SK-MEL-5 (cell line): Measurements from ENCODE around the gene LGMN. TPM values are rescaled to one million over a fixed set of nuclear protein-coding genes. Genes with fewer than 3 reads are reported as not detected.
"Not testable (repeated sequence)": the region's sequence is repeated elsewhere in the genome, so short reads cannot be mapped to it uniquely, and the experiment has no call there.

Experiments
- DNase-seq: peaks from one replicate; pipeline ENCODE4 v3.0.0-alpha.2; 2016; ENCODE audit warnings: low read depth, low spot score
- in situ Hi-C: cut with HindIII; loops from 2 replicates; pipeline ENCODE4 v1.10.0; 2016; ENCODE audit warnings: low sequenced_read_pairs, high pct_unique_total_duplicates, low pct_unique_long_range_greater_than_20kb
- total RNA-seq: library from RNA; depleted of rRNA; stranded (reverse); fragments of >200 nt; shearing (Covaris generic); gene quantifications from 2 replicates; pipeline ENCODE4 v1.2.3, GENCODE V29; 2014

Gene LGMN
- total RNA-seq, 1 experiment from 2014 or later: 105 TPM

DNA sequence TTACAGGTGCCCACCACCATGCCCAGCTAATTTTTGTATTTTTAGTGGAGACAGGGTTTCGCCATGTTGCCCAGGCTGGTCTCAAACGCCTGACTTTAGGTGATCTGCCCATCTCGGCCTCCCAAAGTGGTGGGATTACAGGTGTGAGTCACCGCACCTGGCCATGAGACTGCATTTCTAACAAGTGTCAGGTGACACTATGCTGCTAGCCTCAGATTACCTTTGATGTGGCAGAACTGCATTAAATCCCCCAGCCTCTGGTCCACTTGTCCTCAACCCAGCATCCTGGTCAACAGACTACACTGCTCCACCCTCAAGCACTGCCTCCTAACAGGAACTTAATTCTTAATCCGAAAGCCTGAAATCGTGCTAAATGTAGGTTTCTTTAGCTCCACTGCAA lies 13.1 kb downstream of the LGMN start:
- in situ Hi-C loops: no loop called here
- DNase-seq: no peak

DNA sequence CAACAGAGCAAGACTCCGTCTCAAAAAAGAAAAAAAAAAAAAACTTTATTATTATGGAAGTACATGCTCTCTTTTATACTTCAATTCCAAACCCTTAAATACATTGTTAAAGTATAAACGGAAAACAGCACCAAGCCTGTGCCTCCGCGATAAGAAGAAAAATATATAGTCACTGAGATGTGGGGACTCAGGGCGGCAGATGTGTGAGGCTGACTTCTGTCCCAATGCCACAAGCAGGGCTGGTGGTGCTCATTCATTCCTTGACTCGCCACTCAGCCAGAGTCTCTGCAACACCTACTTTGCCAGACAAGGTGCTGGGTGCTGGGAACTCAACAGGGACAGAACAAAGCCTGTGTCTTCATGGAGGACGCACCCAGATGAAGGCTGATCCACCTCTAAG lies 13.8 kb downstream of the LGMN start:
- in situ Hi-C loops: no loop called here
- no peak for DNase-seq

DNA sequence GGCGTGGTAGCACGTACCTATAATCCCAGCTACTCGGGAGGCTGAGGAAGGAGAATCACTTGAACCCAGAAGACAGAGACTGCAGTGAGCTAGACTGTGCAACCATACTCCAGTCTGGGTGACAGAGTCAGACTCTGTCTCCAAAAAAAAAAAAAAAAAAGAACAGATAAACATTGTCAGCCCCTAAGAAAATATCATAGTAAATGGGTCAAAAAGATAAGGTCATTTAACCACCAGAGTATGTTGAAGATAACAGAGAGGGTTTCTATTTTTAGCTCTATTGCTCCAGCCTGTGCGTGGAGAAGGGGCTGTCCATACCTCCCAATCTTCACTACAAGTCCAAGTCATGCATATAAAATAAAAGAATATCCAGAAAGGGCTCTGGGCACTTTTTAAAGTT lies 15.4 kb downstream of the LGMN start:
- DNase-seq: no peak
- in situ Hi-C loops: no loop called here

DNA sequence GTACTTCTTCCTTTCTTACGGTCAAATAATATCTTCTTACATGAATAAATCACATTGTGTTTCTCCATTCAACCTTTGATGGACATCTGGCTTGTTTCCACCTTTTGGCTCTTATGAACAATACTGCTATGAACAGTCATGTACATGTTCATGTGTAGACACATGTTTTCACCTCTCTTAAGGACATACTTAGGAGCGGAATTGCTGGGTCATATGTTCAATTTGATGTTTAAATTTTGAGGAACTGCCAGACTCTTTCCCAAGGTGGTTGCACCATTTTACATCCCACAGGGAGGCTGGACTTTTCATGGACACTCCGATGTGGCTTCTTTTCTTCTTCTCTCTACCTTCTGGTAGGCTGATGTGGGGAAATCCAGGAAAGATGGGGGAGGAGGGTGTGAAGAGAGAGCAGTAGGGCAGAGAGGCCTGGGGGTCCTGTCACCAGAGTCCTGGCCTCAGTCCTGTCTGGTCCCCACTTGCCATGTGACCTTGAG lies 16.8 kb downstream of the LGMN start:
- in situ Hi-C loops: no loop called here
- DNase-seq: no peak

DNA sequence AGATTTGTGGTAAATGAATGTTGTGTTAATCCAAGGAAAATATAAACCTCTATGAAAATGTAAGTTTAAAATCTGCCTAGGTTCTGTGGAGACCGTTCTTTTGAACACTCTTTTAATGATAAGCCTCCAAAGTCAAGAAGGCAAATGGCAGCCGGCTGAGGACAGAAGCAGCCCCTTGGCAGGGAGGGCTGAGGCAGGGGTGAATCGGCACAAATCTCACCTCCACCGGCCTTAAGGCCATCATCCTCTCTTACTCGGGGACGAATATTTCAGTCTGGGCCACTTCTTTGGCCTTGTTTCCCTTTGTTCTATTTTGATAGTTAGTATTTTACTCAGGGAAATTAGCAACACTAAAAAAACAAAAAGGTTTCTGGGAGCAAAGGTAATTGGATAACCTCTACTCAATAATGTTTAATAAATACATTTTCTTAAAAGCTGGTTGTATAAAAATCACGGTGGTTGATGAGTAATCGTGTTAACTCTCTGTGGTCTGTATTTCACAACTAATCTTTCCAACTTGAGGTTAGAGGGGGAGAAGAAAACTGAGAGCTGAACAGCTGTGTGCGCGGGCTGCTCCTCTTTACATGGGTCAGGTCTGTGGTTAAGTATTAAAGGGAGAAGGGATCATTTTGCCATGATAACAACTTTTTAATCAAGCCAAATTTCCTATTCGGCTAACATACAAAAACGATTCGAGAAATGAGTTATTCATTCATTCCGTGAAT lies 18.6 kb downstream of the LGMN start:
- DNase-seq: no peak
- in situ Hi-C loops: no loop called here

DNA sequence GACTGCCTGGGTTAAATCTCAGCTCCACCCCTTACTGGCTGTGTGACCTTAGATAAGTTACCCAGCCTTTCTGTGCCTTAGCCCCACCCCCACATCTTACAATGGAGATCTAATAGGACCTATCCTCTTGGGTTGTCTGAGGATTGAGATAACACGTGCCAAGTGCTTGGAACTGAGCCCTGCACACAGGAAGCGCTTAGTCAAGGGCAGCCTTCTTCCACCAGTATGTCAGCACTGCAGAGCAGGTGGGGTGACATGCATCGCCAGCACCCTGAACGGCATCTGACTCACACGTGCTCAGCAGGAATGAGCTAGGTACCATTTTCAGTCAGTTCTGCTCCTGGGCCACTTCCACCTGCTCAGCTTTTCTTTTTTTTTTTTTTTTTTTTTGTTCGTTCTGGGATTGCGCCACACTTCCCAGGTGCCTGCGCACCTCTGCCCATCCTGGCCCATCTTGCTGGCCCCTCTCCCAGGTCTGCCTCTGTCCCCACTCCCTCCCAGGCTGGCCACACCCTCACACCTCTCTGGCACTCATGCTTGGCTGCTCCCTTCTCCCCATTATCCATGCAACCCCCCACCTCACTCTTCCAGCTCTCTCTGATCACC lies 19.6 kb downstream of the LGMN start:
- no peak for DNase-seq
- in situ Hi-C loops: no loop called here

DNA sequence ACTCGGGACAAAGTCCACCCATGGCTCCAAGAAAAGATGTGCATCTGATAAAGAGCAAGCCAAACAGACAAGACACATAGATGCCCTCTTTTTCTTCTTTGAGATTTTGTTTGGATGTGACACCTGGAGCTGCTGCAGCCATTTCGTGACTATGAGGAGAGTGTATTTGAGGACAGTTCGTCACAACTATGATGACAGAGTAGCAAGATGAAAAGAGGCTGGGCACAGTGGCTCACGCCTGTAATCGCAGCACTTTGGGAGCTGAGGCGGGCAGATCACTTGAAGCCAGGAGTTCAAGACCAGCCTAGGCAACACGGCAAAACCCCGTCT lies 21.5 kb downstream of the LGMN start:
- in situ Hi-C loops: no loop called here

DNA sequence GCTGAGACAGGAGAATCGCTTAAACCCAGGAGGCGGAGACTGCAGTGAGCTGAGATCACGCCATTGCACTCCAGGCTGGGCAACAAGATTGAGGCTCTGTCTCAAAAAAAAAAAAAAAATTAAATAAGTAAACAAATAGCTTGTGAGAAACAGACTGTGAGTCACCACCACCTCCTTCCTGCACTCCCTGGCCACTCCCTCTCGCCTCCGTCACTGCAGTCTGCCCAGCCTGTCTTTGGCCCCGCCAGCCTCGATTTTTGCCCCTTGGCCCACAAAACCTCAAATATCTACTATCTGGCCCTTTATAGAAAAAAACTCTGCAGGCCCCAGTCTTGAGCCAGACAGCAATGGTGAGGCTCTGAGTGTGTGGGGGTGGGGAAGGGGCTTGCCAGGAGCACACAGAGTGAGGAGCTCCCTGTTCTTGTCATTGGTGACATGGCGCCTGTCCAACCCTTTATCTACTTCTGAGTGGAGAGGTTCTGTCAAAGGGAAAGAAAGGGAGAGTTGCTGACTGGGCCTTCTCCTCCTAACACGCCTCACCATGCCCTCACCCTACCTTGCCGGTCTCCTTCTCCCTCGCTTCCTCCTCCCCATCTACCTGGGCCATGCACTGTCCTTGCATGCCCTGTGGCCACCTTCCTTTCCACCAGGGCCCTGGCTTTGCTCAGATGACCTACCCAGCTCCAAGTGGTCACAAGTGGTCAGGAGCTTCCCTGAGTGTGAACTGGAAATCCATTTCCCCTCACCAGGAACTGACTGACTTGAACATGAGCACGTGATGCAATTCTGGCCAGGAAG lies 22.1 kb downstream of the LGMN start:
- DNase-seq: peak; percentile 28
- in situ Hi-C loops: no loop called here

More for the DNA sequence above, 21.5 kb downstream of the LGMN start:
- no peak for DNase-seq

DNA sequence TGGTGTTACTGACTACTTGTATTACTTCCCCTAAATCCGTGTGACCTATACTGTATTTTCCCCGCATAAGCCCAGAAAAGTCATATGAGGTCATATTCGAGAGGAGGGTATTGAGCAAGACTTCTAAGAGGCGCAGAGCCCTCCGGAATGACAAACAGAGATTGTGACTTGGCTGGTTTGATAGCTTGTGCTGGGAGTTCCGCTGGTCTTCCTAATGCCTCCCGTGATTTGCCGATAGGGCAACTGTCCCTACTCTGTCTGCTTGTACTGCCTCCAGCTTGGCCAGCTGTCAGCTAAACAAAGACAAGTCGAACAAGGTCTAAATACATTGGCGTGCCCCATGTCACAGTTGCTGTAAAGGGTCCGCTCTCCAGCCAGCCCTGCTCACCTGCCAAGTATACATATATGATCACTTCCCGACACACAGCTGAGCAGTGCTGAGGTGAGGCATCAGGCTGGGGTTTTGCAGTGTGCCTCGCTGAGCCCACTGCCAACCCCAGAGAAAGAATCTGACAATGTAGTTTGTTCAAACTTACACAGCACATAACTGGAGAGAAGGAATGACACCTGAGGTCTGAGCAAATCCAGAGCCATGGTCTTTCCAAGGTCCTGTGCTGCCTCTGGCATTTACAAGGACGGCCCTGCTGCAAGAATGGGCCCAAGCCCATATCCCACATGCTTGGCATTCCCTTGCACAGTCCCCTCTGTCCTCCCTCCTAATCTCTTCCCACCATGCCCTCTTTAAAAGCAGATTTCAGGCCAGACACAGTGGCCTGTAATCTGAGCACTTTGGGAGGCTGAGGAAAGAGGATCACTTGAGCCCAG lies 23.7 kb downstream of the LGMN start:
- in situ Hi-C loops: no loop called here
- no peak for DNase-seq

DNA sequence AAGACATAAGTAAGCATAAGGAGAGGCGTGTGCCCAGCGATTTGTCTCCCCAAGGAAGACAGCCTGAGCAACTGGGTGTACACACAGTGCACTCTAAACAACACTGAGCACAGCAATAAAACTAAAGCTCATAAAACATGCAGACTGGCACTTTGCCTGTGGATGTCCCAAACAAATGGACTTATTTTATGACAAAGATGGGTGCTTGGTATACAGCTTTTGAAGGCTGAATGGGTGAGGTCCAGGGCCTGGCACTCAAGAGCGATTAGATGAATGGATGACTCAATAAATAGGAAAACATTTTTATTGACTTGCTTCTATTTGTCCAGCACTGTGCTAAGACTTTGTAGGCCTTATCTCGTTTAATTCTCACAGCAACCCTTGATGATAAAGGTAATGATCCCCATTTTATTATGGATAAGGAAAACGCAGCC lies 28.5 kb downstream of the LGMN start:
- DNase-seq: no peak
- in situ Hi-C loops: no loop called here

DNA sequence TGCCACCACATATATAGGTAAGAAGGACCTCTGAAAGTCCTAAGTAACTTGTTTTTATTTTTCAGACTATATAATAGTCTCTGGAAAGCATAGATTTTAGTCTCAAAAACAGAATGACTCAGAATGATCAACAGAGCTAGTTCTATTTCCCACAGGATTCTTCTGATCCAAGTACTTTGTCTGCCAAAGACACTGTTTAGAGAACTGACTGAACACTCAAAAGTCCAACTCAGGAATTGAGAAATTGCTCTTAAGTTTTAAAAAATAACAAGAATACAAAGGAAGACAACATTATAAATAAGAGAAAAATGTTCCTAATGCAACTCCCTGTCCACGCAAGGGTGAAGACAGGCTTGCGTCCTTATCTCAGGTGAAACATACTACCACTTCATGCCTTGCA lies 29.0 kb downstream of the LGMN start:
- no peak for DNase-seq
- in situ Hi-C loops: no loop called here

DNA sequence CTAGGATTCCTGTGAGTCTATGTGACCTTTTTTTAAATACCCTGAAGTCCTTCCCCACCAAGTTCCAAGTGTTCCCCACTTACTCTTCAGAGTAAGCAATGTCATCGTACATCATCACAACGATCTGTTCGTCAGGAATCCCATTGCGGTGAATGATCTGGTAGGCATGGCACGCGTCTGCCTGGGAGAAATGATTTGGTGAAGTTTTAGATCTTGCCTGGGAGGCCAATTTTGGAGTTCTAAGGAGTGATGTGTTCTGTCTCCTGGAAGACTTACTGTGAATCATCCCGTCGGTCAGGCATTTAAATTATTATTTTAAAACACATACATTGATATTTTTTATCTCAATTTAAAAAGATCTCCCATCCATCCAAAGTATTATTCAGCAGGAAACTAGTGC lies 29.8 kb downstream of the LGMN start:
- in situ Hi-C loops: no loop called here
- no peak for DNase-seq

DNA sequence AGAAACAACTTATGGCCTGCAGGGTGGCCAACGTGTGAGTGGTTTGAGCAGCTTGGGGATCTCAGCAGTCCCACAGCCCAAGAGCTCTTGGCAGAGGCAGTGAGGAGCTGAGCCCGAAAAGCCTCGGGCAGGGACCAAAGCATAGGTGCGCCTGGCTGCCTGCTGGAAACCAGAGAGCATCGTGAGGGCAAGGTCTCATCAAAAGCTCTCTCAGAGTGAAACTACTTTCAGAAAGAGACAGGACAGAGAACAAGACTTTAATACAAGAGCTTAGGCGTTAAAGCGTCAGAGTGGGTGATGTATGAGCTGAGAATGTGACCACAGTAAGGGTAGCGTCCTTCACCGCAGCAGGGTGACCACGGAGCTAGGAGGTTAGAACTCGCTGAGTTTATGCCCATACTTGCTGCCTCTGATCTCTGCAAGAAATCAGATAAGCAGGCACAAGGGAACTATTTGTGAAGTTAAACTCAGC lies 30.8 kb downstream of the LGMN start:
- no peak for DNase-seq
- in situ Hi-C loops: no loop called here

DNA sequence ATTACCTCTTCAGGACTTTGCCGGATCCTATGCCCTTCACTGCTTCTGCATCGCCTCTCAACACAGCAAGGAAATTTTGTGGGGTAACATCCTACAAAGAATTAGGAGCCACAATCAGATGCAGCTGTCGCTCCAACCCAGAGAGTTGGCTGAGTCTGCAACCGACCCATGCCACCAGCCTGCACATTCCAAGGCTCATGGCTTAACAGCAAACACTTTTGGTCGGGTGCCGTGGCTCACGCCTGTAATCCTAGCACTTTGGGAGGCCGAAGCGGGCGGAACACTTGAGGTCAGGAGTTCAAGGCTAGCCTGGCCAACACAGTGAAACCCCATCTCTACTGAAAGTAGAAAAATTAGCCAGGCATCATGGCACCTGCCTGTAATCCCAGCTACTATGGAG lies 32.3 kb downstream of the LGMN start:
- DNase-seq: no peak
- in situ Hi-C loops: no loop called here

DNA sequence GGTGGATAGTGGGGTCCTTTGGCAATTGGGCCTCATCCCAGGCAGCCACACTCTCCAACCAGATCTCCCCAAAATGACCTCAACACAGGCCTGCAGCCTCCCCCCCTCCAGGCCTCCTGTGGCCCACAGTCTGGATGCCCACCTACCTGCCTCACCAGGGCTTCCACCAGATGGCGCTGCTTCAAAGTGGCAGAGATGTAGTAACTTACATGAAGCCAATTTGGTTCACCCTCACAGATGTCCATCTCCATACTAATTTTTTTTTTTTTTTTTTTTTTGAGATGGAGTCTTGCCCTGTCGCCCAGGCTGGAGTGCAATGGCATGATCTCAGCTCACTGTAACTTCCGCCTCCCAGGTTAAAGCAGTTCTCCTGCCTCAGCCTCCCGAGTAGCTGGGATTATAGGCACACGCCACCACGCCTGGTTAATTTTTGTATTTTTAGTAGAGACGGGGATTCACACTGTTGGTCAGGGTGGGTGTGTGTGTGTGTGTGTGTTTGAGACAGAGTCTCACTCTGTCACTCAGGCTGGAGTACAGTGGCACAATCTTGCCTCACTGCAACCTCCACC lies 33.6 kb downstream of the LGMN start:
- peak; percentile 82 for DNase-seq
- in situ Hi-C loops: not testable (repeated sequence)

DNA sequence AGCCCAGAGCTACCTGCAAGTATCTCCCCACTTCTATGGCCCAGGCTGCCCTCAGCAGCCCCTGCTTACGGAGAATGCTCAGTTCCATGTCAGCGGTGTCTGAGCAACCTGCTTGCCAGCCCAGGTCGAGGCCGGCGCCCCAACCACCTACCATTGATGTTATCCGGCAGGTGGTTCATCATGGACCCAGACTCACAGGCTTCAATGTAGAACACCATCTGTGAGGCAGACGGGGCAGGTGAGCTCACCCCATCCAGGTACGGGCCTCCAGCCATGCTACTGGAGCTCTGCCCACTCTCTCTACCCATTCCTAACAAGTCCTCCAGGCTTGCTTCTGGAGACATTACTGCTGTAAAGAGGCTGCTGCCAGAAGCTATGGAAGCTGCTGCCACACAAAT lies 35.8 kb downstream of the LGMN start:
- in situ Hi-C loops: no loop called here
- no peak for DNase-seq

DNA sequence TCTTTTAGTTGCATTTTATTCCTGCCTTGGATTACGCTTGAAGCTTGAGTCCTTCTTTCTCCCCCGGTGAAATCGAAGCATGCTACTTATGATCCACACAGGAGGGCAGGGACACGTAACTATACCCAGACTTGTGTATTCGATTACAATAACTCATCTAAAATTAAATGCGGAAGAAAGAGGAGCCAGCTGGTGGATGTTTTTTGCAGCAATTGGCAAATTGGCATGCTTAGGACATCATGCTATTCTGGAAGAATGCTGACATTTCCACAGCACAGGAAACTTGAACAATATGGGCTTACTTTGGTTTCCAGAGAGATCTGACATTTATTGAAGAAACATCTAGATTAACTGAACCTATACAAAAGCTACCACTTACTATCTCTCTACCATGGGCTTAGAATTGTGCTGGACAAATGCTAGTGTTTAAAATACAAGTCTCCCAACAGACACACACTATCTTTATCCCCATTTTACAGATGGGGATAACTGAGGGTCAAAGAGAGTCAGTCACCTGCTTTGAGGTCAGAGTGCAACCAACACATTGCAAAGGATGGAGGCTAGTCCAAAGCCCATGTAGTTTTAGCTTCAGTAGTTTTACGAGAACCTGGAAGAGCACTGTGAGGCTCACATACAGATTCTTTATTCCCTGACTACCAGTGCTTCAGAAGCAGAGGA lies 36.3 kb downstream of the LGMN start:
- DNase-seq: no peak
- in situ Hi-C loops: no loop called here
